ENCODE results near the gene MEX3D.

The MEX3D gene

DNA sequence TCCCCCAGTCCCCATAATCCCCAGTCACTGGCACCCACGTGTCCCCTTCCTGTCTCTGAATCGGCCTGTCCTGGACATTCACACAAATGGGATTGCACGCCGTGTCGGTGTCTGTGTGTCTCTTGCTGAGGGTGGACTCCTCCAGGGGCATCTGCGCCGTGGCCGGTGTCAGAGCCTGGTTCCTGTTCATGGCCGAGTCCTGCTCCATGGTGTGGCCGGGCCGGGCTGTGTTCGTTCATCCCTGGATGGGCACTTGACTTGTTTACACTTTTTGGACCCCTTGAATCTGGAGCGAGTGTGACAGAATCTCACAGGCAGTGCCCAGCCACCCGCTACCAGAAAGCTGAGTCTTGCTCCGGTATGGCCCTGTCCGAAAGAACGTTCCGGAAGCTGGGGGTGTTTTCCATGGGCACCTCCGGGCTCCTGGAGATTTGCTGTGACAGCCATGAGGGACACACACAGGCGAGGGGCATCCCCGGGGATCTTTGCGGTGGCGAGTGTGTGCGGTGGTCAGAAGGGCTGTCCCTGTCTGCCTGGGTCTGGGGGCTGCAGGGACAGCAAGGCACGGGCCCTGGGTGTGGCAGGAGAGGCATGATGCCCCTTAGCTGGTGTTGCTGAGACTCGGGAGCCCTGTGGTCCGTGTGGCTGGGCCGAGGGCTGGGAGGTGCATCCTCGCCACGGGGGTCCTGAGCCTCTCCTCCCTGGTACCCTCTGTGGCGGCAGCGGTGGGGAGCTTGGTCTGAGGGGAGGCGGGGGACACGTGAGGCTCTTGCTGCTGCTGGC, 6.4 kb upstream of the MEX3D start:
- in situ Hi-C loops (cut with MboI; ENCODE audit: low sequenced_read_pairs) = no loop called here

- in situ Hi-C loops (cut with MboI; ENCODE audit: low sequenced_read_pairs) = no loop called here
Observed at GRCh38 chr19:1572795-1573194, 4.7 kb upstream of the MEX3D start.

DNA sequence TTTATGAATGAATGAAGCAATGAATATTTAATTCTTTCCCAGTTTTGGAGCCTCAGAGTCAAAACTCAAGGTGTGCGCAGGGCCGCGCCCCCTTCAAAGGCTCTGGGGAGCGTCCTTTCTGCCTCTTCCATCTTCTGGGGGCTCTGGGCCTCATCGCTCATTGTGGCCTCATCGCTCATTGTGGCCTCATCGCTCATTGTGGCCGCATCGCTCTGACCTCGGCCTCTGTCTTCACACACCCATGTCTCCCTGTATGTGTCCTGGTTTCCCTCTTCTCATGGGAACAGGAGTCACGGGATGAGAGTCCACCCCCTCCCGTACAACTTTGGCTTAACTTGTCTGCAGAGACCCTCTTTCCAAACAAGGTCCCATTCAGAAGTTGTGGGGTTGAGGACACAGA, 3.2 kb upstream of the MEX3D start:
- in situ Hi-C loops (cut with MboI; ENCODE audit: low sequenced_read_pairs) = no loop called here

DNA sequence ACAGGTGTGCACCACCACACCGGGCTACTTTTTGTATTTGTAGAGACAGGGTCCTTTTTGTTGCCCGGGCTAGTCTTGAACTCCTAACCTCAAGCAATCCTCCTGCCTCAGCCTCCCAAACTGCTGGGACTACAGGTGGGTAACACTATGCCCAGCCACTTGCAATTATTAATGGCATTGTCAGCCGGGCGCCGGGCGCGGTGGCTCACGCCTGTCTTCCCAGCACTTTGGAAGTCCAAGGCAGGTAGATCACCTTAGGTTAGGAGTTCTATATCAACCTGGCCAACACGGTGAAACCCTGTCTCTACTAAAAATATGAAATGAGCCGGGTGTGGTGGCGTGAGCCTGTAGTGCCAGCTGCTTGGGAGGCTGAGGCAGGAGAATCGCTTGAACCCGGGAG, 2.7 kb upstream of the MEX3D start:
- in situ Hi-C loops (cut with MboI; ENCODE audit: low sequenced_read_pairs) = no loop called here

DNA sequence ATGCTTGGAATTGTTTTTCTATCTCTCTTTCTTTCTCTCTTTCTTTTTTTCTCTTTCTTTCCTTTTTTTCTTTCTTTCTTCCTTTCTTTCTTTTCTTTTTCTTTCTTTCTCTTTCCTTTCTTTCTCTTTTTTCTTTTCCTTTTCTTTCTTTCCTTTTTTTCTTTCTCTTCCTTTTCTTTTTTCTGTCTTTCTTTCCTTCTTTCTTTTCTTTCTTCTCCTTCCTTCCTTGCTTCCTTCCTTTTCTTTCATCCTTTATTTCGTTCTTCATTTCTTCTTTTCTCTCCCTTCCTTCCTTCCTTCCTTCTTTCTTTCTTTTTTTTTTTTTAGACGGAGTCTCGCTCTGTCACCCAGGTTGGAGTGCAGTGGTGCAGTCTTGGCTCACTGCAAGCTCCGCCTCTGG, 1.9 kb upstream of the MEX3D start:
- in situ Hi-C loops (cut with MboI; ENCODE audit: low sequenced_read_pairs) = no loop called here

- in situ Hi-C loops (cut with MboI; ENCODE audit: low sequenced_read_pairs) = no loop called here
Observed at GRCh38 chr19:1567848-1568227, 287 bp downstream of the MEX3D start.

DNA sequence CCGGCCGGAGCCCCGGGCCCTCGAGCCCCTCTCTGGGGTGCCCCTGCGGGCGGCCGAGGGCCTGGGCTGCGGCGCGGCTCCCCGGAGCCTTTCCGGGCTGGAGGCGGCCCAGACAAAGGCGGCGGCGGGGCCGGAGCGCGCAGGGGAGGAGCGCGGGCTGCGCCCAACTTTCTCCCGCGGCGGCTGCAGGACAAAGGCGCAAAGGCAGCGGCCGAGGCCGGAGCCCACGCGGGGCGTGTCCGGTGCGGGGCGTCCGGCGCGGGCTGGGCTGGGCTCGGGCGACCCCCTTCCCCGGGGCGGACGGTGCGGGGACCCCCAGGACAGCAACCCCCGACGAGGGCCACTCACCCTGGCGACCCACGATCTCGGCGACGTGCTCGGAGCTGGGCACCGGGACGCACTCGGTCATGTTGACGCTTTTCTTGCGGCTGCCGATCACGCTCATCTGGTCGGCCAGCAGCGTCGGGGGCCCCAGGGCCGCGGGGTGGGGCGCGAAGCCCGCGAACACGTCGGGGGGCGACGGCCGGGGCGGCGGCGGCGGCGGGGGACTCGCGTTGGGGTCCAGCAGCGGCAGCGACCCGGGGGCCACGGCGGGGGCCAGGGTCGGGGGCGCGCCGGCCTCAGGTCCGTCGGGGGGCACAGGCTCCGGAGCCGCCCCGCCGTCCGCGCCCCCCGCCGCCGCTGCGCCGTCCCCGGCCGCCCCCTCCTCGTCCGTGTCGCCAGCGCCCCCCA, 843 bp downstream of the MEX3D start:
- in situ Hi-C loops (cut with MboI; ENCODE audit: low sequenced_read_pairs) = no loop called here

DNA sequence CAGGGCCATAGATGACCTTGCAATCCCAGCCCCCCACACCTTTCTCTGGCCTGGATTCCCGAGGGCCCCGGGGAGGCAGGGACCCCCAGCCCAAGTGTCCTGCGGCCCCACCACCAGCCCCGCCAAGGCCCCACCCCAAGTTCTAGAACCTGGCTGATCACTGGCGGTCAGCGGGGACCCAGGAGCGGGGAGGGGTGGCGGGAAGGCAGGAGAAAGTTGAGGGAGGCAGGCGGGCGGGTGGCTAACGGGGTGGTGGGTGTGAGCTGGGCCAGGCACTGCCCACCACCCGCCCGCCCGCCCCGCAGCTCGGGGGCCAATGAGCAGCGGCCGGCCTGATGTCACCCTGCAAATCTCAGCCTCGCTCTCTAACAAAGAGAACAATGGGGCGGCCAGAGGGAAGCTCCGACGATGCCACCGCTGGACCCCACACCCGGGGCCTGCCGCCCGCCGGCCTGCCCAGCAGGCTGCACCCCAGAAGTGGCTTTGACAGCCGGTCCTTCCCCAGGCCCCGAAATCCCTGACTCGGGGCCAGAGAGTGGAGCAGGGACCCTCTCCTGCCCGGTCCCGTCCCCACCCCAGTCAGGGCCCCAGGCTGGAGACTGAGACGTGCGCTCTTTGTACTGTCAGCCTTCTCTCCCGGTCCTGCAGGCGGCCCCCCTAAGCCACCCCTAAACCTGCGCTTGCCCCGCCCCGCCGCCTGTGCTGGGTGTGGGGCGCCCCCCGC, 1.6 kb downstream of the MEX3D start:
- in situ Hi-C loops (cut with MboI; ENCODE audit: low sequenced_read_pairs) = no loop called here

DNA sequence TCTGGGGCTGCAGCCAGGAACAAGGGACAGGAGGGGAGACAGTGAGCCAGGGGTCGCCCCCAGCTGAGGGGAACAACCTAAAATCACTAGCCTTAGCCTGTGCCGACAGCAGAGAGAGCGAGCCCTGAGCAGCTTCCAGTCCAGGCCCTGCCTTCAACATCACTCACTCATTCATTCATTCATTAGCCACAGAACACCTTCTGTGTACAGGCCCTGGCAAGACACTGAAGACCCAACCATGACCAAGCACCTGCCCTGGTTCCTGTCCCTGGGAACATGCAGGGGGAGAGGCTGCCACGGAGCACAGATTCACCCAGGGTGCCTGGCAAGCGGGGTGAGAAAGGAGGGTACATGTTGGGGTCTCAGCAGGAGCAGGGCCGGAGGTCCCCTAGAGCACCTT, 4.9 kb downstream of the MEX3D start:
- in situ Hi-C loops (cut with MboI; ENCODE audit: low sequenced_read_pairs) = no loop called here

DNA sequence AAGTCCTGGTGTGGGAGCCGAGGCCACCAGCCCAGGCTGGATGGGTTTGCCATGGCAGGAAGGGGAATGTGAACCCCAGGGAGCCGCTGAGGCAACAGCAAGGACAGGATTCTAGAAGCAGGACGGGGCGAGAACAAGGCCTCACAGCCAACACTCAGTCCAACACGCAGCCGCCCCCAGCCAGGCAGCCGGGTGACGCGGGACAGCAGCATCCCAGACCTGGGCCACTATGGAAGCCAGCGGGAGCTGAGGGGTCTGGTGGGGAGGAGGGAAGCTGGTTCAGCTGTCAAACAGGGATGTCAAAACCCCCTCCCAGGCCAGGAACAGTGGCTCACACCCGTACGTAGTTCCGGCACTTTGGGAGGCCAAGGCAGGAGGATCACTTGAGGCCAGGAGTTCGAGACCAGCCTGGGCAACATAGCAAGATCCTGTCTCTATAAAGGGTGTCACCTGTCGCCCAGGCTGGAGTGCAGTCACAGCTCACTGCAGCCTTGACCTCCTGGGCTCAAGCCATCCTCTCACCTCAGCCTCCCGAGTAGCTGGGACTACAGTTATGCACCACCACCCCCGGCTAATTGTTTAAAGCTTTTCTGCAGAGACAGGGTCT, 6.8 kb downstream of the MEX3D start:
- in situ Hi-C loops (cut with MboI; ENCODE audit: low sequenced_read_pairs) = no loop called here

DNA sequence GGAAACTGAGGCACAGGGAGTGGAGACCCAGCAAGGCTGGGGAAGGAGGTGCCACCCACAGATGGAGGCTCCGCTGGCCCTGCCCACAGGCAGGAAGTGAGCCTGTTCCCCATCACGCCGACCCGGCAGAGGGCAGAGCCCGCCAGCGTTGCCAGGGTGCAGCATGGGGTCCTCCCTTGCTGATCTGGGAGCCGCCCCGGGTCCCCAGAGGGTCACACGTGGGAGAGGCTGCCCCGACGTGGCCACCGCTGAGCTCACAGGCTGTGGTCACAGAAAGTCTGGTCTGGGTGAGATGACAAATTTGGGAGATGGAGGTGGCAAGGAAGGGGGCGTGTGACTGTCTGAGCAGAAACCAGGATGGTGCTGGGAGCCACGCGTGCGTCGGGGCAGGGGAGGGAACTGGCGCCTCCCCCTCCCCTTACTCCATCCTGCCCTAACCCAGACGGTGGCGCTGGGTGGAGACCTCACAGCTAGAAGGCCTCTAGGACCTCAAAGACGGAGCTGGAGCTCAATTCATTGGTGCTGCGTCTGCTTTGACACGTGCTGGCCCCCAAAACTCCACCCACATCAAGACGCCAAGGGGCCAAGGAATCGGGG, 7.7 kb downstream of the MEX3D start:
- in situ Hi-C loops (cut with MboI; ENCODE audit: low sequenced_read_pairs) = no loop called here

GRCh38 chr19:1558552-1558951, 9.6 kb downstream of the MEX3D start:
- in situ Hi-C loops (cut with MboI; ENCODE audit: low sequenced_read_pairs) = no loop called here

DNA sequence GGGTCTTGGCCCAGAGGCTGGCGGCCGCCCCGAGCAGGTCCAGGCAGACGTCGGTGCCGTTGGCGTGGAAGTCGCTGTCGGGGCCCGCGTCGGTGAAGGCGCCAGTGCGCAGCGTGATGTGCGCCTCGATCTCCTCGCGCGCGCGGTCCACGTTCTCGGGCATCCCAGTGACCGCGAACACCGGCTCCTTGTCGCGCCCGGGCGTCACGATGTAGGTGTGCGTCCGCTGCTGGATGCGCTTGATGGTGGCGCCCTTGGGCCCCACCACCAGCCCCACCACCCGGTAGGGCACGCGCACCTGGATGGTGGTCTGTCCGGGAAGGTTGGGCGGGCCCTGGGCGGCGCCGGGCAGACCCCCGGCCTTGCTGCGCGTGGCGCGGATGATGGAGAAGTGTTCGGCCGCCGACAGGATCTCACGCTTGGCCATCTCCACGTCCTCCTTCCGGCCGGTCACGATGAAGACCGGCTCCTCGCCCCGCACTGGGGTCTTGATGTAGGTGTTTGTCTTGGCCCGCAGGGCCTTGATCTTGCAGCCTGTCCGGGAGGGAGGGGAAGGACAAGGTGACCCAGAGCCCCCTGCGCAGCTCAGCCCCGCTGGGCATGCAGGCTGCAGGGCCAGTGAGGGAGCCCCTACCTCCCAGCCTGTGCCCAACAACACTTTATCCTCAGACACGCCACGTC, 11.6 kb downstream of the MEX3D start:
- in situ Hi-C loops (cut with MboI; ENCODE audit: low sequenced_read_pairs) = no loop called here

GRCh38 chr19:1555487-1556389, 12.4 kb downstream of the MEX3D start:
- in situ Hi-C loops (cut with MboI; ENCODE audit: low sequenced_read_pairs) = no loop called here

DNA sequence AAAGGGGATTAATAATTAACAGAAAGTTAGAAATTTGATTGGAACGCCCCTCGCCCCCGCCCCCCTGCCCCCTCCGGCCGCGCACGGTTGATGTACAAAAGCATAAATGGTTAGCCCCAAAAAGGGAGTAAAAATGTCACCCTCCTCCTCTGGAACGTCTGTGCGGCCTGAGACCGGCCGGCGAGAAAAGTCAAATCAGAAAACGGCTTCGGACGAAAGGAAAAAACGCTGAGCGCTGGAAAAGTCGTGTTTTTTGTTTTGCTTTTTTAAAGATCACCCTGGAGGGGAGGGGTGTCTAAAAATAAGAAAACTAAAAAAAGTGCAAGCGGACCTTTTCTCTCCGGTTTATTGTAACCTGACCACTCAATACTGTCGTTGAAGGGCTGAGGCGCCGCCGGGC, 13.2 kb downstream of the MEX3D start:
- in situ Hi-C loops (cut with MboI; ENCODE audit: low sequenced_read_pairs) = no loop called here

- in situ Hi-C loops (cut with MboI; ENCODE audit: low sequenced_read_pairs) = no loop called here
Observed at GRCh38 chr19:1553415-1553814, 14.7 kb downstream of the MEX3D start.

DNA sequence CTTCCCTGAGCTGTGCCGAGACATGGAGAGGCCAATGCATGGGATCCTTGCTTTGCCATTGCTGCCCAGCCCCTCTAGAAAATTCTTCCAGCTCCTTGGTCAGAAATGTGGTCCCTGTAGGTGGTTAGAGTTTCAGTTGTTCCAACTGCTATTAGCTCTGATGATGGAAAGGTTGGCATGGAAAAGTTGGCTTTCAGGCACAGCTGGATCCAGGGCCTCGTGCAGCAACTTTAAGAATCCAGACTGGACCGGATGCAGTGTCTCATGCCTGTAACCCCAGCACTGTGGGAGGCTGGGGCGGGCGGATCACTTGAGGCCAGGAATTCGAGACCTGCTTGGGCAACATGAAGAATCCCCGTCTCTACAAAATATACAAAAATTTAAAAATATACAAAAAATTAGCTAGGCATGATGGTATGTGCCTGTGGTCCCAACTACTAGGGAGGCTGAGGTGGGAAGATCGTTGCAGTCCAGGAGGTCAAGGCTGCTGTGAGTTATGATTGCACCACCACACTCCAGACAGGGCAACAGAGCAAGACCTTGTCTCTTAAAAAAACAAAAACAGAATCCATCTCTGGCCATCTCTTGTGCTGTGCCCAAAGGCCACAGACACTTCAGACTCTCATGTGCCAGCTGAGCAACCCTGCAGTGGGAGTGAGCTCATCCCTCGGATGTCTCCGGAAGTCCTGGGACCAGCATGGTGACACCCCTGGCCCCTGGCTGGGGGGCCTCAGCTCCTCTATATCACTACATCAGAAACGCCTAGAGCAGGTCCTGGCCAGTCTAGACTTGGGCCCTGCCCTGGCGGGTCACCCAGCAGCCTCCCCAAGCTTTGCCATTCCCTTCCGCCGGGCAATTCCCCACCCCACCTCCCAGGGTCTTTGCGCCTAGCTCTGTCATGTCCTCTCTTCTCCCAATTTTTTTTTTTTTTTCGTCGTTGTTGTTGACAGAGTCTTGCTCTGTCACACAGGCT, 16.8 kb downstream of the MEX3D start:
- in situ Hi-C loops (cut with MboI; ENCODE audit: low sequenced_read_pairs) = no loop called here

GRCh38 chr19:1549332-1549945, 18.7 kb downstream of the MEX3D start:
- in situ Hi-C loops (cut with MboI; ENCODE audit: low sequenced_read_pairs) = no loop called here

All from hTERT RPE-1 (cell line).